Heart right ventricle (tissue), 16 donors: ENCODE data around the gene CREBBP. TPM values are rescaled to one million over a fixed set of nuclear protein-coding genes. Genes with fewer than 3 reads are reported as not detected.
"Not testable (repeated sequence)": the region's sequence is repeated elsewhere in the genome, so short reads cannot be mapped to it uniquely, and the experiment has no call there.

Experiments
- ATAC-seq, 8 donors: fragments of 200-7000 bp; cut with Tn5 transposase; one replicate each; pipeline ENCODE4 v1.9.1; 2020; ENCODE audit warnings: mild to moderate bottlenecking in 8 of 8, moderate library complexity in 8 of 8, moderate number of reproducible peaks in 1 of 8
- DNase-seq, 2 donors: peaks; one replicate each; pipeline ENCODE4 v3.0.0-alpha.2; 2020
- H3K27ac ChIP-seq, 10 donors: fragments of 200-600 bp; sonication (generic) in 2 of 10; one replicate each; pipeline versions ENCODE4 v1.5.0 to v1.8.0; 2020 to 2022; ENCODE audit warnings: mild to moderate bottlenecking in 3 of 10
- H3K27me3 ChIP-seq, 7 donors: fragments of 200-600 bp; one replicate each; pipeline ENCODE4 v1.8.0; 2021 to 2022; ENCODE audit warnings: mild to moderate bottlenecking in 2 of 7
- H3K36me3 ChIP-seq, 9 donors: fragments of 200-600 bp; sonication (generic) in 1 of 9; one replicate each; pipeline versions ENCODE4 v1.5.0 to v1.8.0; 2020 to 2022; ENCODE audit warnings: mild to moderate bottlenecking in 2 of 9
- H3K4me1 ChIP-seq, 9 donors: fragments of 200-600 bp; sonication (generic) in 1 of 9; one replicate each; pipeline versions ENCODE4 v1.5.0 to v1.8.0; 2020 to 2022; ENCODE audit warnings: mild to moderate bottlenecking in 4 of 9
- H3K4me3 ChIP-seq, 10 donors: fragments of 200-600 bp; sonication (generic) in 2 of 10; one replicate each; pipeline versions ENCODE4 v1.5.0 to v1.8.0; 2020 to 2022; ENCODE audit warnings: mild to moderate bottlenecking in 7 of 10, moderate library complexity in 2 of 10
- H3K9me3 ChIP-seq, 11 donors: fragments of 200-600 bp in 10 of 11; sonication (generic) in 2 of 11; one replicate each; pipeline versions ENCODE4 v1.5.0 to v1.8.0; 2013 to 2022; ENCODE audit warnings: mild to moderate bottlenecking in 2 of 11, control low read depth in 1 of 11, moderate library complexity in 1 of 11
- WGBS, 2 donors: extraction: QIAGEN DNeasy Blood & Tissue Kit; methylation state at CpG; one replicate each; pipeline ENCODE4 v1.1.7; 2013; ENCODE audit warnings: inconsistent platforms in 1 of 2; 5-methylcytosine and 5-hydroxymethylcytosine counted together
- intact Hi-C, 10 donors: fragments of 100-400 bp; cut with DNase I; formaldehyde crosslinking; loops; one replicate each; pipeline versions ENCODE4 v1.11.1 to v1.14.2; 2022
- long read RNA-seq, 3 donors: library from polyadenylated mRNA; unstranded; transcript quantifications; one replicate each; pipeline ENCODE4 v2.0.0, GENCODE V29; 2020 to 2021
- polyA plus RNA-seq, 2 donors: library from polyadenylated mRNA; stranded (reverse); fragments of 200-250 nt; gene quantifications; one replicate each; pipeline ENCODE4 v1.2.3, GENCODE V29; 2013
- total RNA-seq, 10 donors: library from RNA; stranded (reverse); fragmentation: NEBNext Ultra II Directional in 3 of 10; extraction: Animal tissue kit (Norgen Biotek cat#: 25700) in 3 of 10; gene quantifications; one replicate each; pipeline versions ENCODE4 v1.2.1 to v1.2.4, GENCODE V29; 2021 to 2023
- TF ChIP-seq, protein P1 (sequence below), 9 donors: fragments of 200-600 bp; sonication (generic) in 2 of 9; IDR thresholded peaks; one replicate each; pipeline versions ENCODE4 v1.5.0 to v1.8.0; 2021 to 2022; ENCODE audit warnings: antibody characterized with exemption in 9 of 9, mild to moderate bottlenecking in 5 of 9, moderate library complexity in 1 of 9
- donor health status: Arrhythmogenic right ventricular cardiomyopathy.
- donor health status: ischemic (EF 13 %, LVEDD 7.1; RV severe dilation, severe dysfunction).
- donor health status: healthy with polysubstance abuse.
- donor health status: DM: no; HTN: yes; CAD: no.
- donor health status: DM: no; HTN: no; CAD: no.
- donor health status: ischemic (EF 25% LVEDD 6.9; RV normal size, moderate dysfunction).
- donor health status: ischemic (EF 25% LVEDD 5.7; RV mildly dilated, moderate dysfunction).
- donor health status: healthy.
- donor health status: DM: yes; HTN: yes; CAD: no.
- donor health status: Ischemic cardiomyopathy.
- donor health status: ischemic (EF 35%, LVEDD 5.7; RV mildly dilated, moderate dysfunction).
- donor health status: nonischemic (EF 11% LVEDD 7.7; RV severe dilation, severe dysfunction).
- donor health status: DM: yes; HTN: yes; CAD: no.
- donor health status: PGD.
- donor health status: ischemic (EF 29% LVEDD 5.4; RV normal size, mild dysfunction).
- donor health status: nonischemic (EF 23%, LVEDD 6.1; RV moderate dilation, normal function).

Gene CREBBP
- total RNA-seq (10 to 100 TPM; 29.5 to 51.5 (median 41.4) TPM), polyA plus RNA-seq (10 to 100 TPM in 1 of 2 donors, 1 to 10 TPM in 1; 6.3 to 21.8 TPM)
- long read RNA-seq, donor 1, partial matches to known transcripts, result 13 of 20 reads
- long read RNA-seq, donor 1, other reads (novel, unspliced or antisense), result 7 of 20 reads
- long read RNA-seq, donor 2, partial matches to known transcripts, result 6 of 11 reads
- long read RNA-seq, donor 2, other reads (novel, unspliced or antisense), result 5 of 11 reads
- long read RNA-seq, donor 3, partial matches to known transcripts, result 30 of 49 reads
- long read RNA-seq, donor 3, other reads (novel, unspliced or antisense), result 19 of 49 reads

DNA sequence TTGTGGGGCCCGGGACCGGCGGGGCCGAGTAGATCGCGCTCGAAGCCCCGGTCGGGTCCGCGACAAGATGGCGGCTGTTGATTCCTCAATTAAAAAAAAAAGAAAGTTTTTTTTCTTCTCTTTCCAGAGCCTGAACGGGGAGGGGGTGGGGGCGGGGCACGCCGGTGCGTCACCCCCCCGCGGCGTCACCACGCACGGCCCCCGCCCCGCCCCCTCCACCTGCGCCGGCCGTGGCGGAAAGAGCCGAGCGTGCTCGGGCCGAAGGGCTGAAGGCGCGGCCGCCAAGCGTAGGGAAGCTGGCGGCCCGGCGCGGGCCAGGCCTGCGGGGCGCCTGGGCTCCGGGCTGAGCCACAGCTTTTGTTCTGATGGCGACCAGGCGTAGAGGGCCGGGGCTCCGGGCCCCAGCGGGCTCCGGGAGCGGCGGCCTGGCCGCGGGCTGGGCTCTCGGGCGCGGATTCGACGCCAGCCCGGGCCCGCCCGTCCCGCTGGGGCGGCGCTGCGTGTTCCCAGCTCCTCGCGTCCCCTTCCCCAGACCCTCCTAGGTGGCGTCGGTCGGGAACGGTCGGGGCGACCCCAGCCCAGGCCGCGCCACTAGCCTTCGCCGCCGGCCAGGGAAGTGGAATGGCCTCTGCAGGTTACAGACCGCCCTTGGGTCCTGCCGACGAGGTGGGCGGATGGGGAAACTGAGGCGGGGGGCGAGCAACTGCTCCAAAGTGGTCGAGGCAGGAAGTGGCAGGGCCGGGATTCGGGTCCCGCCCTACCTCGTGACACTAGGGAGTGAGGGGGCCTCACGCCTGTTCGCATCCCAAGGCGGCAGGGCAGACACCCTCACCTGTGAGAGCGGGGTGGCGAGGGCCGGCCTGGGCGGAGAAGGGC lies at the start of gene CREBBP:
TSS of gene CREBBP (minus strand) at position 91 of the 876 bp plus-strand sequence. CDS start 797 bp downstream, outside the sequence.
- peak within 1 kb of the TSS; percentile 74 to 93 (median 84) for H3K27ac ChIP-seq
- H3K9me3 ChIP-seq, result no peaks in the 10 kb centered on the region
- no peaks in the 10 kb centered on the region for H3K27me3 ChIP-seq
- peaks cover 0 to 6% (median 0%) of the 10 kb centered on the region in 9 donors for H3K36me3 ChIP-seq
- TF ChIP-seq, protein P1, sequence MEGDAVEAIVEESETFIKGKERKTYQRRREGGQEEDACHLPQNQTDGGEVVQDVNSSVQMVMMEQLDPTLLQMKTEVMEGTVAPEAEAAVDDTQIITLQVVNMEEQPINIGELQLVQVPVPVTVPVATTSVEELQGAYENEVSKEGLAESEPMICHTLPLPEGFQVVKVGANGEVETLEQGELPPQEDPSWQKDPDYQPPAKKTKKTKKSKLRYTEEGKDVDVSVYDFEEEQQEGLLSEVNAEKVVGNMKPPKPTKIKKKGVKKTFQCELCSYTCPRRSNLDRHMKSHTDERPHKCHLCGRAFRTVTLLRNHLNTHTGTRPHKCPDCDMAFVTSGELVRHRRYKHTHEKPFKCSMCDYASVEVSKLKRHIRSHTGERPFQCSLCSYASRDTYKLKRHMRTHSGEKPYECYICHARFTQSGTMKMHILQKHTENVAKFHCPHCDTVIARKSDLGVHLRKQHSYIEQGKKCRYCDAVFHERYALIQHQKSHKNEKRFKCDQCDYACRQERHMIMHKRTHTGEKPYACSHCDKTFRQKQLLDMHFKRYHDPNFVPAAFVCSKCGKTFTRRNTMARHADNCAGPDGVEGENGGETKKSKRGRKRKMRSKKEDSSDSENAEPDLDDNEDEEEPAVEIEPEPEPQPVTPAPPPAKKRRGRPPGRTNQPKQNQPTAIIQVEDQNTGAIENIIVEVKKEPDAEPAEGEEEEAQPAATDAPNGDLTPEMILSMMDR (IDR thresholded peaks at IDR 0.05), result peak in 1 of 9 donors; percentile 8
- WGBS, 2 donors, result 7 to 11% methylated on average over 55 to 96 of the region's 96 CpGs
- peak within 1 kb of the TSS; percentile 64 to 96 (median 88) for H3K4me3 ChIP-seq
- DNase-seq (peak; percentile 84 to 89), ATAC-seq (peak; percentile 89 to 96 (median 92))
- intact Hi-C loops, result loop anchor here in 5 of 10 donors (1.0 to 10.0 kb wide), 3 partner anchors 190 to 356 kb away; no protein-coding TSS in a partner anchor
- peaks cover 11 to 40% (median 33%) of the 10 kb centered on the region in 9 donors for H3K4me1 ChIP-seq

DNA sequence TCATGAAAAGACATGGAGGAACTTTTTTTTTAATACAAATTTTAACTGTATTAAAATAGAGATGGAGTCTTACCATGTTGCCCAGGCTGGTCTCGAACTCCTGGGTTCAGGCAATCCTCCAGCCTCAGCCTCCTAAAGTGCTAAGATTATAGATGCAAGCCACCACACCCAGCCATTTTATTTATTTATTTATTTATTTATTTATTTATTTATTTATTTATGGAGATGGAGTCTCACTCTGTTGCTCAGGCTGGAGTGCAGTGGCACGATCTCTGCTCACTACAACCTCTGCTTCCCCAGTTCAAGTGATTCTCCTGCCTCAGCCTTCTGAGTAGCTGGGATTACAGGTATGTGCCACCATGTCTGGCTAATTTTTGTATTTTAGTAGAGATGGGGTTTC lies 46.6 kb upstream of the CREBBP start:
- H3K27ac ChIP-seq, H3K4me3 ChIP-seq, ATAC-seq, DNase-seq, intact Hi-C loops, H3K36me3 ChIP-seq, H3K27me3 ChIP-seq, H3K9me3 ChIP-seq, H3K4me1 ChIP-seq: not testable (repeated sequence)
- 96 to 97% methylated on average over 2 of the region's 2 CpGs for WGBS, 2 donors

DNA sequence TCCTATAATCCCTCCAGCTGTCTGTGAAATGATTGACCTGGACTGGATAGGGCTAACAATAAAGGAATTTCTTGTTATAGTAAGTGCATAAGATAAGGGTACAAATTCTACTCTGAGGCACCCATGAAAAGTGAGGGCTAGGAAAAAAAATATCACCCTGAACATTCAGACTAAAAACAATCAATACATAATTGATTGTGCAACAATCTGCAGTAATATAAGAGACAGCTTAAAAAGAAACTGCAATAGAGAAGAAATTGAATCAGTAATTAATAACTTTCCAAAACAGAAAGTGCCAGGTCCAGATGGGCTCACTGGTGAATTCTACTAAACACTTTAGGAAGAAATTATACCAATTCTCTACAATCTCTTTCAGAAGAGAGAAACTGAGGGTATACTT lies 44.2 kb upstream of the CREBBP start:
- peaks cover 0 to 4% (median 0%) of the 10 kb centered on the region in 11 donors for H3K9me3 ChIP-seq
- DNase-seq (no peak), ATAC-seq (no peak)
- H3K4me3 ChIP-seq, result no peak overlapping the region
- no peaks in the 10 kb centered on the region for H3K27me3 ChIP-seq
- TF ChIP-seq, protein P1 (IDR thresholded peaks at IDR 0.05), result no peak
- intact Hi-C loops, result no loop called here
- no peaks in the 10 kb centered on the region for H3K4me1 ChIP-seq
- no peaks in the 10 kb centered on the region for H3K36me3 ChIP-seq
- H3K27ac ChIP-seq, result no peak overlapping the region

DNA sequence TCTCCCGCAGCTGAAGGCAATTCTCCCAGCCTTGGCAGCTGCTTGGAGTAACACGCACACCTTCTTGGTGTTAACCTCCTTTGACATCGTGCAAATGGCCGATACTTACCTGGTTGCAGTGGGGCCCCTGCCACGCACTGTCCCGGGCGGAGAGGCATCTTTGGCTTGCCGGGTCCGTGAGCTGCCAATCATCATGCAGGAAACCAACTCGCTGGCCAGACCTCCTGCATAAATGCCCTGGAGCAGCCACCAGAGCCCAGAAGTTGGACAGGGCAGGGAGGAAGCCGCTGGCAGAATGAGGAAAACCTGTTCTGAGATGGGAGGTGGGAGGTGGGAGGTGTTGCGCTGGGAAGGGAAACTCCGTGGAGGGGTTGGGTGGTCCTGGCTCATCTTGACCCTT lies 41.7 kb upstream of the CREBBP start:
- no peaks in the 10 kb centered on the region for H3K4me1 ChIP-seq
- no peak overlapping the region for H3K27ac ChIP-seq
- peaks cover 0 to 24% (median 0%) of the 10 kb centered on the region in 11 donors for H3K9me3 ChIP-seq
- no peak overlapping the region for H3K4me3 ChIP-seq
- TF ChIP-seq, protein P1 (IDR thresholded peaks at IDR 0.05), result no peak
- no peaks in the 10 kb centered on the region for H3K36me3 ChIP-seq
- intact Hi-C loops, result no loop called here
- ATAC-seq, result no peak
- no peak for DNase-seq
- H3K27me3 ChIP-seq, result no peaks in the 10 kb centered on the region
- WGBS, 2 donors, result 63 to 77% methylated on average over 13 of the region's 13 CpGs
